Activated CD4-positive, alpha-beta T cell treated with anti-CD3 and anti-CD28 coated beads, Interleukin-2, amount 10 ng/mL, durations not matched to agents 24 days and 14 days (primary cell): ENCODE data around the gene OR4D1. TPM values are rescaled to one million over a fixed set of nuclear protein-coding genes. Genes with fewer than 3 reads are reported as not detected.
A peak's percentile ranks its signal among the peaks of the same experiment; 100 is the strongest.

ENCODE experiments used
- DNase-seq: peaks from one replicate; pipeline ENCODE4 v3.0.0; 2022
- H3K27ac Mint-ChIP-seq: one replicate; pipeline ENCODE4 v1.8.0; 2022; ENCODE audit warnings: mild to moderate bottlenecking, mixed read lengths
- H3K27me3 Mint-ChIP-seq: one replicate; pipeline ENCODE4 v1.8.0; 2022; ENCODE audit warnings: mixed read lengths
- H3K36me3 Mint-ChIP-seq: one replicate; pipeline ENCODE4 v1.8.0; 2022; ENCODE audit warnings: low read depth, mild to moderate bottlenecking, mixed read lengths
- H3K4me1 Mint-ChIP-seq: one replicate; pipeline ENCODE4 v1.8.0; 2021; ENCODE audit warnings: mixed read lengths
- H3K4me3 Mint-ChIP-seq: one replicate; pipeline ENCODE4 v1.8.0; 2022; ENCODE audit warnings: mild to moderate bottlenecking, moderate library complexity, mixed read lengths
- H3K9me3 Mint-ChIP-seq: one replicate; pipeline ENCODE4 v1.8.0; 2021; ENCODE audit warnings: mixed read lengths
- intact Hi-C: fragments of 100-400 bp; cut with micrococcal nuclease; formaldehyde crosslinking; loops from one replicate; pipeline ENCODE4 v1.15.1; 2023
- total RNA-seq: library from RNA; stranded (reverse); gene quantifications from 2 replicates; pipeline ENCODE4 v1.2.3, GENCODE V29; 2022

OR4D1 gene
- total RNA-seq, 1 donor from 2014 or later: 0.14 TPM

DNA sequence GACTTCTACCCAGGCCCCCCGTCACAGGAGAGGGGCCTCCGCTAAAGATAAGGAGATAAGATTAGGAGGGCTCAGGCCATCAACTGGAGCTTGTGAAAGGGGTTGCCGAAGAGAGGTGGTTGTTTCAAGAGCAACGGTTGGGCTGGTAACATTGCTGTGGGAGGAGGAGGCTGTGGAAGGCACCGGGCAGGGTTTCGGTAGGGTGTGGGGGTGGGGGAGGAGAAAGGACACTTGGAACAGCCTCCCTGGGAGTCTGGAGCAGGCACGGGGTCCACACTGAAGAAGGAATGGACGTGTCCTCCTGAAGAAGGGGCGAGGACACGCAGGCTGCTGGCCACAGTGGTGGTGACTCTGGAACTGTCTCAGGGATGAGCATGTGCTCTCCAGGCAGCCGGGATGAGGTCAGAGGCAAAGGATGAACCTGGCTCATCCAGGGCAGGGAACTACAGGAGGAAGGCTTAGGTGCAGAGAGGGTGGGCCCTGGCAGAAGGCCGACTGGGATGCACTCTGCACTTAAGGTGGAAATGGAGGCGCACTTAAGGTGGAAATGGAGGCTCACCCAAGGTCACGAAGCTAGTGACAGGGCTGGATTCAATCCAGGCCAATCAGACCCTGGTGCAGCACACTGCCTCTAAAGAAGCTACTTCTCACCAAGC lies 43.2 kb downstream of the OR4D1 start:
- Mint-ChIP-seq H3K27me3 (peaks cover 13% of the 10 kb centered on the region), H3K36me3 (no peaks in the 10 kb centered on the region), H3K9me3 (no peaks in the 10 kb centered on the region), H3K4me1 (no peaks in the 10 kb centered on the region), H3K27ac (no peak overlapping the region), H3K4me3 (no peak overlapping the region)
- no peak for DNase-seq
- intact Hi-C loops: no loop called here

DNA sequence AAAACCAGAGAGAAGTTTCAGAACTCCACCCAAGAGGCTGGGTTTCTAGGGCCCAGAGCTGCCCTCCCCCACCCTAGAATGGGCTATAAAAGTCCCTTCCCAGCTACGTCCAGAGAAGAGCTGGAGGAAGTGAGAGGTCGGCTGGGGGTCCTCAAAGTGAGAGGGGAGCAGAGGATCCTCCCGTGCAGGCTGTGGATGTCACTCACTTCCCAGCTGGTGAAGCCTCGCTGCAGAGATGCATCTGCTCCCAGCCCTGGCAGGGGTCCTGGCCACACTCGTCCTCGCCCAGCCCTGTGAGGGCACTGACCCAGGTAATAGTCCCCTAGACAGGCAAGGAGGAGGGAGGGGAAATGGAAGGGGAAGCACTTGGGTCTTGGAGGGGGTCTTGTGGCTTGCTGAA lies 44.4 kb downstream of the OR4D1 start, which contains the start of gene EPX:
TSS of gene EPX (plus strand) at position 115 of the 400 bp plus-strand sequence. CDS start at position 236, 121 bp downstream.
- Mint-ChIP-seq H3K27ac (no peak within 1 kb of the TSS), H3K36me3 (no peaks in the 10 kb centered on the region), H3K9me3 (no peaks in the 10 kb centered on the region), H3K4me3 (no peak within 1 kb of the TSS), H3K4me1 (no peaks in the 10 kb centered on the region), H3K27me3 (peaks cover 12% of the 10 kb centered on the region)
- intact Hi-C loops: no loop called here
- no peak for DNase-seq

DNA sequence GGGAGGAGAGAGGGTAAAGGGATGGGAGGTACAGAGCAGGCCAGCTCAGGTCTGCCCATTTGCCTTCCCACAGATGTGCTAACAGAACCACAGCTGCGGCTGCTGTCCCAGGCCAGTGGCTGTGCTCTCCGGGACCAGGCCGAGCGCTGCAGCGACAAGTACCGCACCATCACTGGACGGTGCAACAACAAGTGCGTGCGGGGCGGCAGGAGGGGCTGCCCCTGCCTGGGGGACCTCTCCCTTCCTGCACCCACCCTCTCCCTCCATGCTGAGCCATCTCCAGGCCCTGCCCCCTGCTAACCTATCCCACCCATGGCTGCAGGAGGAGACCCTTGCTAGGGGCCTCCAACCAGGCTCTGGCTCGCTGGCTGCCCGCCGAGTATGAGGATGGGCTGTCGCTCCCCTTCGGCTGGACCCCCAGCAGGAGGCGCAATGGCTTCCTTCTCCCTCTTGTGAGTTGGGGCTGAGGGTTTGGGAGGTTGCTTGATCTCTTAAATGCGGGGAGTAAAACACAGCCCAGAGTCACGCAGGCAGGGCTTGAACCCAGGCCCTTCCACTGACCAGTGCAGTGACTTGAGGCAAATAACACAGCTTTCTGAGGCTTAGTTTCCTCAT lies 45.6 kb downstream of the OR4D1 start:
- intact Hi-C loops: no loop called here
- Mint-ChIP-seq H3K4me1 (no peaks in the 10 kb centered on the region), H3K27me3 (peaks cover 9% of the 10 kb centered on the region), H3K9me3 (no peaks in the 10 kb centered on the region), H3K4me3 (no peak overlapping the region), H3K36me3 (no peaks in the 10 kb centered on the region), H3K27ac (no peak overlapping the region)
- no peak for DNase-seq

DNA sequence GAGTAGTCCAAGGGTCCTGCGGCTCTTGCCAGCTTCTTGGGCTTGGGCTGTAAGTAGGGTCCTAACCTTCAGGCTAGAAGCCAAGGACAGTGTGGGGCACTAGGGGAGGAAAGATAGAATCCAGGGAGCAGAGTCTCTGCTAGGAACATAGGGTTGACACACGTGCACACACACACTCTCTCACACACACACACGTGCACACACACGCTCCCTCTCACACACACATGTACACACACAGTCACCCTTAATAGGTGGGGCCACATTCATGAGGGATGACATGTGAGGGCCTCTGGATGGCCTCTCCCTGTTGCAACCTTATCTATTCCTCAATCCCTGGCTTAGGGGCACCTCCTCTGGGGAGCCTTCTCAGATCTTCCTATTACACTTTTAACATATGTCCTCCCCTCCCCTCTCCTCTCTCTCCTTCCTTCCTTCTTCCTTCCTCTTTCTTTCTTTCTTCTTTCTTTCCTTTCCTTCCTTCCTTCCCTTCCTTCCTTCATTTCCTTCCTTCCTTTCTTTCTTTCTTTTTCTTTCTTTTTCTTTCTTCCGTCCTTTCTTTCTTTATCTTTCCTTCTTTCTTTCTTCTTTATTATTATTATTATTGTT lies 47.4 kb downstream of the OR4D1 start:
- Mint-ChIP-seq H3K27ac (peak overlapping the region; percentile 17), H3K9me3 (no peaks in the 10 kb centered on the region), H3K27me3 (peaks cover 10% of the 10 kb centered on the region), H3K4me3 (no peak overlapping the region), H3K4me1 (peaks cover 2% of the 10 kb centered on the region), H3K36me3 (no peaks in the 10 kb centered on the region)
- intact Hi-C loops: no loop called here
- no peak for DNase-seq

DNA sequence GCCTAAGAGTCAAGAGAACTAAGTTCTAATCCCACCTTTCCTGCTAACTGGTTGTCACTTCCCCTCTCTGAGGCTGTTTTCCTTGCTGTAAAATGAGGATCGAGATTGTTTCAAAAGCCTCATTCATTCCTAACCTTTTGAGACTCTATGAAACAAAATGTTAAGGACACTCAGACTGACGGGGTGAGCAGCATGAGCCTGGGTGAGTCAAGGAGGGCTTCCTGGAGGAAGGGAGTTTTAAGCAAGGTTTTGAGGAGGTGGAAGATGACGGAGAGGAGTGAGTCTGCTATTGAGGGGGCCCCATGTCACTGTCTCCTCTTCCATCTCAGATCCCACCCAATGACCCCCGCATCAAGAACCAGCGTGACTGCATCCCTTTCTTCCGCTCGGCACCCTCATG lies 48.4 kb downstream of the OR4D1 start:
- Mint-ChIP-seq H3K4me3 (no peak overlapping the region), H3K27me3 (peaks cover 6% of the 10 kb centered on the region), H3K27ac (no peak overlapping the region), H3K9me3 (no peaks in the 10 kb centered on the region), H3K36me3 (no peaks in the 10 kb centered on the region), H3K4me1 (peaks cover 2% of the 10 kb centered on the region)
- intact Hi-C loops: no loop called here
- DNase-seq: no peak

DNA sequence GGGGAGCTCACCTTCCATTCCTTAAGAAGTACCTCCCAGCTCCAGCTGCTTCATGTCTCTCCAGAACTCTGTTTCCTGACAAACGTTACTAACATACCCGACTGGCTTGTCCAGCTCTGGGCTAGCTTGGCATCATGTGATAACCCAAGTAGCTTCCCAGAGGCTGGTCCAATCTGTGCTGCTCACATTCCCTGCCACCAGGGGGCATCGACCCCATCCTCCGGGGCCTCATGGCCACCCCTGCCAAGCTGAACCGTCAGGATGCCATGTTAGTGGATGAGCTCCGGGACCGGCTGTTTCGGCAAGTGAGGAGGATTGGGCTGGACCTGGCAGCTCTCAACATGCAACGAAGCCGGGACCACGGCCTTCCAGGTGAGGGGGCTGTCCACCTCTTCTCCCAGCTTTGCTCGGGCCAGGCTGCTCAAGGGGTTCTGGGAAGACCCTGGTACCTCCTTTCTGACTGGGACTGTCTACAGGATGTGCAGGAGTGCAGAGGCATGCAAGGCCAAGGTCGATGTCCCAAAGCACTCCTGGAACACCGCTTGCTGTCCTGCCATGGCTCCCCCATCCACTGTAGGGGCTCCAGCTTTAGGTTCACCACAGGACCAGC lies 51.9 kb downstream of the OR4D1 start:
- intact Hi-C loops: loop anchor here (2.0 kb wide), 1 partner anchor 247 kb away; no protein-coding TSS in a partner anchor

DNA sequence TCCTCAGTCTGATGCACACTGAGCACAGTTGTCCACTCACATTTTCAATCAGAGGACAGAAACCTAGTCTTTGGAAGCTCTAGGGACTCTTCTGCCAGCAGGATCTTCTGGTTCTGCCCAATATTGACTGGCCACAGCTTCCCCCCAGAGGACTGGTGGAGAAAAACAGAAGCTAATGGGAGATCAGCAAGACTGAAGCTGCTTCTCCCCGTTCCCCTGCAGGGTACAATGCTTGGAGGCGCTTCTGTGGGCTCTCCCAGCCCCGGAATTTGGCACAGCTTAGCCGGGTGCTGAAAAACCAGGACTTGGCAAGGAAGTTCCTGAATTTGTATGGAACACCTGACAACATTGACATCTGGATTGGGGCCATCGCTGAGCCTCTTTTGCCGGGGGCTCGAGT lies 54.7 kb downstream of the OR4D1 start:
- no peak overlapping the region for H3K27ac Mint-ChIP-seq
- H3K27me3 Mint-ChIP-seq: peaks cover 3% of the 10 kb centered on the region
- DNase-seq: no peak
- no peak overlapping the region for H3K4me3 Mint-ChIP-seq
- intact Hi-C loops: no loop called here
- H3K36me3 Mint-ChIP-seq: no peaks in the 10 kb centered on the region
- H3K9me3 Mint-ChIP-seq: no peaks in the 10 kb centered on the region
- peaks cover 2% of the 10 kb centered on the region for H3K4me1 Mint-ChIP-seq

More for the DNA sequence above, 51.9 kb downstream of the OR4D1 start:
- Mint-ChIP-seq H3K36me3 (no peaks in the 10 kb centered on the region), H3K9me3 (no peaks in the 10 kb centered on the region), H3K4me3 (no peak overlapping the region), H3K27ac (no peak overlapping the region), H3K4me1 (peaks cover 2% of the 10 kb centered on the region), H3K27me3 (peaks cover 6% of the 10 kb centered on the region)
- peak; percentile 86 for DNase-seq

DNA sequence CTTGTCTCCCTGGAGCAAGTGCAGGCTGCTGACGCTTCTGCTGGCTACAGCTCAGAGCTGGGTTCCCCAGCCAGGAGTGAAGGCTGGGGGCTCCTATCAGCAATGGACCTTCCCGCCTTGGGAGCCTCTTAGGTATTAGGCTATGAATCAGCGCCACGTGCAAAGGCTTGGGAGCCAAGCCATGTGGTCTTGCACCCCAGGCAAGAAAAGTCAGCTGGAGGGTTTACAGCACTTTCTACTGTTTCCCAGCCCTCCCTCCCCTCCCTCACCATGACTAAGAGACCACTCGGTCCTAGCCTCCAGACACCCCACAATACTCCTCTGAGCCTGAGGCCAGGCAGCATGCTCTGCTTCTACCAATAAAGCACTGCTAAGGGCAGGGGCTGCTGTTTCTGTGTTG lies 56.6 kb downstream of the OR4D1 start:
- intact Hi-C loops: no loop called here

DNA sequence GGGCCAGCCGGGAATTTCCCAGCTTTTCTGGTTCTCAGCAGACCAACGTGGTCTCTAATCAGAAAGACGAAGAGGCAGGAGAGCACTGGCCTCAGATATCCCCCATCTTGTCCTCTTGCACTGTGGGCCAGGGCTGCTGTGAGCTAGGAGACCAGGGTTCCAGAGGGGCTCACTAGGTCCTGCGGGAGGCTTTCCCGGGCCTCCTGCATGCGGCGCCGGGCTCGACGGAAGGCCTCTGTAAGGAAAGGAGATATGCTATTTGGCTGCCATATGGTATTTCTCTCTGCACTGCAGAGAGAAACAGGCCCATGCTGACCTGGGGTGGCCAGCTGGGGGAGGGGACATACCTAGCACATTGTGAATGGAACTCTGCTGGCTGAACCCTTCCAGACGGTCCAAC lies 57.8 kb downstream of the OR4D1 start:
- H3K4me3 Mint-ChIP-seq: no peak overlapping the region
- no peak for DNase-seq
- no peaks in the 10 kb centered on the region for H3K9me3 Mint-ChIP-seq
- H3K27ac Mint-ChIP-seq: no peak overlapping the region
- intact Hi-C loops: no loop called here
- H3K36me3 Mint-ChIP-seq: peaks cover 12% of the 10 kb centered on the region
- H3K4me1 Mint-ChIP-seq: peaks cover 2% of the 10 kb centered on the region
- H3K27me3 Mint-ChIP-seq: no peaks in the 10 kb centered on the region

More for the DNA sequence above, 56.6 kb downstream of the OR4D1 start:
- Mint-ChIP-seq H3K4me1 (peaks cover 2% of the 10 kb centered on the region), H3K9me3 (no peaks in the 10 kb centered on the region), H3K27ac (no peak overlapping the region), H3K36me3 (peaks cover 5% of the 10 kb centered on the region), H3K4me3 (no peak overlapping the region), H3K27me3 (peaks cover 3% of the 10 kb centered on the region)
- no peak for DNase-seq

DNA sequence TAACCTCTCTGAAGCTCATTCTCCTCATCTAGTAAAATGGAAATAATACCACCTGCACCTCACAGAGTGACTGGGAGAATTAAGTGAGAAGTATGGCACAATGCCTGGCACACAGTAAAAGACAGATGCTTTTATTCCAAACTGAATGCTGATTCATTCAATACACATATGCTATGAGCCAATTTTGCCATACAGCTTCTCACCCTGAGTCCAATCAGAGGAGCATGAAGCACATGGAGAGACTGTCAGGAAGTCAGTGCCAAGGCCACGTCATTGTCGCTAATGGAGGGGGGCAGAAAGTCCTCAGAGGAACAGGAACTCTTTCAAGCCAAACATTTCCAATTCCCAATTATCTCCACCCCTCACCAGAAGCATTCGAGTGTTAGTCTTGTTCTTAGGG lies 59.3 kb downstream of the OR4D1 start:
- intact Hi-C loops: no loop called here
- H3K4me1 Mint-ChIP-seq: peaks cover 4% of the 10 kb centered on the region
- no peak overlapping the region for H3K4me3 Mint-ChIP-seq
- no peaks in the 10 kb centered on the region for H3K27me3 Mint-ChIP-seq
- no peak overlapping the region for H3K27ac Mint-ChIP-seq
- DNase-seq: no peak
- no peaks in the 10 kb centered on the region for H3K9me3 Mint-ChIP-seq
- H3K36me3 Mint-ChIP-seq: peaks cover 17% of the 10 kb centered on the region

DNA sequence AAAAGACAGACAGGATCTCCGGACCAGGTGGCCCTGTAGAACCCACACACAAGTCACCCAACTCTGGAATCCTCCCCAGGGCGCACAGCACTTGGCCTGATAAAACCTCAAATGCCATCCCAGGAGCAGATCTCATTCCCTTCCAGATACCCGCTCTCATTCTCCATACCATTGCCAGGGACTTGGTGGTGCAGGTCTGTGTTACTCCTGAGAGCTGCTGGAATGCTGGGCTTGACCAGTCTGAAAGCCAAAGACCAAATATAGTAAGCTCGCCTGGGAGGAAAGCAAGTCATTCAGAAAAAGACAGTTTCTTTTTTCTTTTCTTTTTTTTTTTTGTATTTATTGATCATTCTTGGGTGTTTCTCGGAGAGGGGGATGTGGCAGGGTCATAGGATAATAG lies 60.2 kb downstream of the OR4D1 start:
- no peak for DNase-seq
- Mint-ChIP-seq H3K4me3 (no peak overlapping the region), H3K27ac (no peak overlapping the region), H3K27me3 (no peaks in the 10 kb centered on the region), H3K36me3 (peaks cover 19% of the 10 kb centered on the region), H3K4me1 (peaks cover 4% of the 10 kb centered on the region), H3K9me3 (no peaks in the 10 kb centered on the region)
- intact Hi-C loops: no loop called here

Other genes starting within 250 kb of the OR4D1 start
- 0.50 and 0.58 TPM in 2 replicates for gene CUEDC1, start 193.0 kb upstream of the OR4D1 start, total RNA-seq
- 35.4 and 37.3 TPM in 2 replicates for gene VEZF1, start 160.1 kb upstream of the OR4D1 start, total RNA-seq
- gene SRSF1, start 141.1 kb upstream of the OR4D1 start, total RNA-seq: 510 and 515 TPM in 2 replicates
- gene DYNLL2, start 65.0 kb upstream of the OR4D1 start, total RNA-seq: 36.6 and 37.2 TPM in 2 replicates
- gene OR4D2, start 18.6 kb downstream of the OR4D1 start, total RNA-seq: not detected in 2 replicates
- not detected in 2 replicates for gene EPX, start 44.3 kb downstream of the OR4D1 start, total RNA-seq
- 21.7 and 23.1 TPM in 2 replicates for gene MKS1, start 70.9 kb downstream of the OR4D1 start, total RNA-seq
- gene LPO, start 90.2 kb downstream of the OR4D1 start, total RNA-seq: not detected in 2 replicates
- gene MPO, start 132.6 kb downstream of the OR4D1 start, total RNA-seq: not detected in 2 replicates
- gene TSPOAP1, start 180.4 kb downstream of the OR4D1 start, total RNA-seq: 22.6 and 23.6 TPM in 2 replicates
- 139 and 143 TPM in 2 replicates for gene SUPT4H1, start 203.8 kb downstream of the OR4D1 start, total RNA-seq